GM18870 (cell line): ENCODE results near the gene ANKRD11.
"Not testable (repeated sequence)": the region's sequence is repeated elsewhere in the genome, so short reads cannot be mapped to it uniquely, and the experiment has no call there.

Experiments
- ATAC-seq: cut with Tn5 transposase; IDR thresholded peaks from one replicate; pipeline ENCODE4 v1.9.1; 2021; ENCODE audit warnings: moderate library complexity; ENCODE audit not compliant: unreplicated experiment

The ANKRD11 gene

GRCh38 chr16:89388536-89388935 is 101.8 kb downstream of the ANKRD11 start:
- no peak for ATAC-seq

DNA sequence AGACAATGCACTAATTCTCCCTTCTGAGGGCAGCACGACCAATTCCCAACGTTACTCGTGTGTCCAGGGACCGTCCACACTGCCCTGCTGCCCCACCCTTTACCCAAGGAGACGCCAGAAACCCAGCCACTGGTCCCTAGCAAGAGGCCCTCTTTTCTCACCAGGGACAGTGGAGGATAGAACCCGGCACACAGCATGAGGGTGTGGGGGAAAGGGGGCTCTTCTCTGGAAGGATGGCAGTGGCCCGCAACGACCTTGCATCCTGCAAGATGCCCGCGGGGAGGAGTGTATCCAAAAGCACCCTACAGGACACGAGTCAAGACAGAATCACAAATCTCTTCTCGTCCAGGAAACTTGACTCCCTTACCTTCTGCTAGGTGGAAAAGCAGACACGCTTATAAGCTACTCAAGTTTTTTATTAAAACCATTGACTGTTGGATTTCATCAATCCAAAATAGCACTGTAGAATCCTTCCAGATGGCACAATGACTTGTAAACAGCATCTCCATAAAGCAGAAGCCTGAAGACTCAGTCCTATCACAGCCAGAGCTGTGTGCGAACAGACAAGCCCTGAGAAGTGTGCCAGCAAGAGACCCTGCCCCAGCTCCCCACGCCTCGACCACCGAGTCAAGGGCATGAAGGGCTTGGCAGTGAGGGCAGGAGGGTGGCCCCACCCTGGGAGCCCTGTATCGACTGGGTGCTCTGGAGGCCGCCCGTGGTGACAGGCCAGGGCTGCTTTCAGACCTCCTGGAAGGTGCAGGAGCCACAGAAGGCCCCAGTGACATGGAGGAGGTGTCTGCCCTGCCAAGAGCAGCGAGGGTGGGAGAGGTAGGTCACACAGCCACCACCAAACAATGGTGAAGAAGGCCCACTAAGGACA is 103.8 kb downstream of the ANKRD11 start:
- no peak for ATAC-seq

GRCh38 chr16:89385712-89386111 is 104.6 kb downstream of the ANKRD11 start:
- no peak for ATAC-seq

DNA sequence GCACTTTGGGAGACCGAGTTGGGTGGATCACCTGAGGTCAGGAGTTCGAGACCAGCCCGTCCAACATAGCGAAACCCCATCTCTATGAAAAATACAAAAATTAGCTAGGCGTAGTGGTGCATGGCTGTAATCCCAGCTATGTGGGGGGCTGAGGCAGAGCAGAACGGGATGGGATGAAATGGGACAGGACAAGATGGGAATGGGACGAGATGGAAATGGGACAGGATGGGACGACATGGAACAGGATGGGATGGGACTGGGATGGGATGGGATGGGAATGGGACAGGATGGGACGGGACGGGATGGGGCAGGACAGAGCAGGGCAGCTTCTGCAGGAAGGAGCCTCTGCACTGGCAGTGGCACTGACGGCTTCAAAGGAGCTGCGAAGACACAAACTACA is 106.1 kb downstream of the ANKRD11 start:
- no peak for ATAC-seq

- no peak for ATAC-seq
Measured at GRCh38 chr16:89383095-89384003, 107.0 kb downstream of the ANKRD11 start.

DNA sequence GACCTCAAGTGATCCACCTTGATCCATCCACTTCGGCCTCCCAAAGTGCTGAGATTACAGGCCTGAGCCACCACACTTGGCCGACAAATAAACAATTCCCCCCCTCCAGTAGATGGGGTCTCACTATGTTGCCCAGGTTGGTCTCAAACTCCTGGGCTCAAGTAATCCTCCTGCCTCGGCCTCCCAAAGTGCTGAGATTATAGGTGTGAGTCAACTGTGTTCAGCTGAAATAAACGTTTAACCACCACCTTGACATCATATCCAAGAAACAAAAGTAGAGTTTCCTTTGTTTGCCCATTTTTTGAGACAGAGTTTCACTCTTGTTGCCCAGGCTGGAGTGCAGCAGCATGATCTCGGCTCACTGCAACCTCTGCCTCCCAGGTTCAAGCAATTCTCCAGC is 107.8 kb downstream of the ANKRD11 start:
- not testable (repeated sequence) for ATAC-seq

- ATAC-seq, result no peak
Measured at GRCh38 chr16:89381788-89382187, 108.6 kb downstream of the ANKRD11 start.

DNA sequence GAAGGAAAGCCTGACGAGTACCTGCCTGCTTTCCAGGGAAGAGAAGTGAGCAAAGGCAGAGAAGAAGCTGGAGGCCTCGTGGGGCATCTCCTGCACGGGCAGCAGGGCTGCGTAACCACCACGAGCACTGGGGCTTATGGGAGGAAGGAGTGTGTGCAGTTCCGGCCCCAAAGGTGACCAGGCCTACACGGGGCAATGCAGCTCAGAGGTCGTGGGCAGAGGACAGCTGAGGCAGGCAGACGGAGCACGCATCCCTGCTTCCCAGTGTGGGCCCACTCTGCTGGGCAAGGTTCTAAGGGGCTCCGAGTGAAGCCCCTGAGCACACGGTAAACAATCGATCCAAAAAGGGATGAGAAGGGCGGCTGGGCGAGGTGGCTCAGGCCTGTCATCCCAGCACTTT is 109.7 kb downstream of the ANKRD11 start:
- no peak for ATAC-seq

- no peak for ATAC-seq
Measured at GRCh38 chr16:89378947-89379771, 111.2 kb downstream of the ANKRD11 start.

DNA sequence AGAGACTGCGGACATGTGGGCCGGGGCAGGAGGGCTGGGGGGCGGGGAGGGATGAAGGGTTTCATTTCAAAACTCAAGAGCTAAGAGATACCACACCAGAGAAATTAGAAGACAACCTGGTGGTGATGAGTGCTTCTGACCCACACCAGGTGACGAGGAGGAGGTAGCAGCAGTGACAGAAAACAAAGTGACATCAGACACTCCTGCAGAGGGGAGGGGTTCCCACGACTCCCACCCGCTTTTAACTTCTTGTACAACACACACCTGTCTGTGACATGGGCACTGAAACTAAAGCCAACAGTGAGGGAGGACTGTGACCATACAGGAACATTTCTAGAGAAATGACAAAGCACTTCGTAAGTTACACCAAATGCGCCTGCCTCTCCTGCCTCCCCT is 112.9 kb downstream of the ANKRD11 start:
- ATAC-seq, result no peak

GRCh38 chr16:89376812-89377452 is 113.4 kb downstream of the ANKRD11 start:
- no peak for ATAC-seq

GRCh38 chr16:89375686-89376085 is 114.7 kb downstream of the ANKRD11 start:
- ATAC-seq, result no peak

GRCh38 chr16:89375021-89375420 is 115.3 kb downstream of the ANKRD11 start:
- ATAC-seq, result no peak

DNA sequence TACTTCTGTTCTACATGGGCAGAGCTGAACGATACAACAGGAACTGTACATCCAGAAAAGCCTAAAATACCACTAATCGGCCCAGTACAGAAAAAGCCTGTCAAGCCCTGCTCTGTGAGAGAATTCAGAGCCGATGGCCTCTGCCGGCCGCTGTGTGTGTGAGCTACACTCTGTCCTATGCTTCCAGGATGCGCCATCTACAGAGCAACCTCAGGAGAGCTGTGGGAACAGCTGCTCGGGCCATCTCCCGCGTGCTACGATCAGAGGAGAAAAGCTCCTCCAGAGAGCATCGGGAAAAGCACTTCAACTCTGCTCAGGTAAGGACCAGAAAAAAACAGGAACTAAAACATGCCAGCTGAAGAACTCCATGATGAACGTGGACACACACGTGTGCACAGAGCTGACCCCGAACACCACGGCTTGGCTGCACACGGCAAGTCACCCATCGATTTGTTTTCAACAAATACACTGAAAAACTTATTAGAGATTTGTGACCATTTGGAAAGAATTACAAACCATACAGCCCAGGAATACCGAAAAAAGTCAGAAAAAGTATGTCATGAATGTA is 115.9 kb downstream of the ANKRD11 start:
- no peak for ATAC-seq

DNA sequence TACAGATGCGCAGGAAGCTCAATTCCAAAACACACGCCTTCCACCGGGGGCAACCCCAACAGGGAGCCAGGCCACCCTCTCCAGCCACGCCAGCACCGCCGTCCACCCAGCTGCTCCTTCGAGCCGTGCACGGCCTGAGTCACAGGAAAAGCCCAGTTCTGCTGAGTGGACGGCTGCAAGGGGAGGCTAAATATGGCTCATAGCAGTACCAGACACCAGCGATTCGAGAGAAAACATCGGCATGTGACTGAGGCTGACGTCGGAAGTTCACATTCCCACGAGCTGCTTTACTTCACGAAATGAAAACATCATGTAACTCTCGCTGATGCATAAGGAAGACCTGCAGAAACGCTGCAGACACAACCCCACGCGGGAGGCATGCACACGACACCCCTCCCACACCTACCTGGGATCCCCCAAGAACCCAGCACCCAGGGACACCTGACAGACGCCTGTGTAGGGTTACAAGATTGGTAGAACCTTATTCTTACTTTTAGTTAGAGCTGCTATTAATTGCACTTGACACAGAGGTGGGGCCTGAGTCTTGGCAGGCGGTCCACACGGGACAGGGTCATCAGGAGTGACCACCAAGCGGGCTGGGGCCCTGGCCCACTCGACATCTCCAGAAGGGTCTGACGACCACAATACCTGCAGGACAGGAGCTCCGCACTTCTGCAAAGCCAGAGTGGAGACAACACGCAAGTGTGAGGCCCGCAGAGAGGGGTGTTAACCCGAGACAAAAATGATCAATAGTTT is 116.8 kb downstream of the ANKRD11 start:
- ATAC-seq, result no peak

- ATAC-seq, result no peak
Measured at GRCh38 chr16:89371968-89372634, 118.3 kb downstream of the ANKRD11 start.

- no peak for ATAC-seq
Measured at GRCh38 chr16:89371386-89371785, 119.0 kb downstream of the ANKRD11 start.

DNA sequence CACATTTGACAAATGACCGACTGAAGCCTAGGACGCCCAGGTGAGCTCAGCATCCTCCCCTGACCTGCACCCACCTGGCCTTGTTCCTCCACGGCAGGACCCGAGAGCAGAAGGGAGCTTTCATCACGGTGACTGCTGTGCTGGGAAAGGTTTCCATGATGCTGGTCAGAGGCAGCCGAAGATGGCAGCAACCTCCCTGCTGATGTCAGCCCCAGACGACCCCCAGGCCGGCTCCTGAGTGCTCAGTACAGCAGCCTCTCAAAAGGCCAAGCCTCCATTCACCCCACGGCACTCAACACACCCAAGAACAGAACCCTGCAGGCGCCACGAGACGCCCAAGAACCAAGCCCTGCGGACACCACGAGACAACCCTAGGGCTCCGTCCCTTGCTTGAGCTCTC is 119.8 kb downstream of the ANKRD11 start:
- no peak for ATAC-seq

- ATAC-seq, result no peak
Measured at GRCh38 chr16:89370081-89370511, 120.3 kb downstream of the ANKRD11 start.
